ES-I3 (cell line): Measurements from ENCODE around the gene PLCB4.

Experiments used
- H3K36me3 ChIP-seq: 2 replicates; pipeline ENCODE4 v1.6.1; 2013; ENCODE audit warnings: mild to moderate bottlenecking, low read length, control low read depth, moderate library complexity; ENCODE audit not compliant: insufficient read depth
- H3K4me1 ChIP-seq: 2 replicates; pipeline ENCODE4 v1.6.1; 2013; ENCODE audit warnings: mild to moderate bottlenecking, control low read depth, low read length; ENCODE audit not compliant: insufficient read depth
- H3K9ac ChIP-seq: 2 replicates; pipeline ENCODE4 v1.6.1; 2013; ENCODE audit warnings: low read depth, mild to moderate bottlenecking, low read length, moderate library complexity
- H3K9me3 ChIP-seq: 2 replicates; pipeline ENCODE4 v1.6.1; 2013; ENCODE audit warnings: mild to moderate bottlenecking, low read length, moderate library complexity; ENCODE audit not compliant: control insufficient read depth, insufficient read depth

The PLCB4 gene

GRCh38 chr20:9128568-9128967 lies 59.7 kb downstream of the PLCB4 start:
- H3K36me3 ChIP-seq = no peaks in the 10 kb centered on the region
- no peaks in the 10 kb centered on the region; the same call in 1 of the 2 replicates for H3K9me3 ChIP-seq
- H3K9ac ChIP-seq = no peak overlapping the region
- no peaks in the 10 kb centered on the region for H3K4me1 ChIP-seq

- H3K36me3 ChIP-seq = no peaks in the 10 kb centered on the region
- no peaks in the 10 kb centered on the region; the same call in 1 of the 2 replicates for H3K9me3 ChIP-seq
- H3K4me1 ChIP-seq = no peaks in the 10 kb centered on the region
- no peak overlapping the region for H3K9ac ChIP-seq
Measured at GRCh38 chr20:9129756-9130155, 60.9 kb downstream of the PLCB4 start.

GRCh38 chr20:9130521-9130920 lies 61.6 kb downstream of the PLCB4 start:
- no peak overlapping the region for H3K9ac ChIP-seq
- H3K4me1 ChIP-seq = no peaks in the 10 kb centered on the region
- no peaks in the 10 kb centered on the region; the same call in 1 of the 2 replicates for H3K9me3 ChIP-seq
- no peaks in the 10 kb centered on the region for H3K36me3 ChIP-seq

- no peaks in the 10 kb centered on the region for H3K36me3 ChIP-seq
- no peaks in the 10 kb centered on the region; the same call in 1 of the 2 replicates for H3K9me3 ChIP-seq
- H3K9ac ChIP-seq = no peak overlapping the region
- H3K4me1 ChIP-seq = no peaks in the 10 kb centered on the region
Measured at GRCh38 chr20:9131841-9132240, 63.0 kb downstream of the PLCB4 start.

- Histone ChIP-seq H3K9ac (no peak overlapping the region), H3K4me1 (no peaks in the 10 kb centered on the region), H3K36me3 (no peaks in the 10 kb centered on the region), H3K9me3 (no peaks in the 10 kb centered on the region; the same call in 1 of the 2 replicates)
Measured at GRCh38 chr20:9134346-9134745, 65.5 kb downstream of the PLCB4 start.

GRCh38 chr20:9136114-9136513 lies 67.2 kb downstream of the PLCB4 start:
- H3K36me3 ChIP-seq = no peaks in the 10 kb centered on the region
- no peaks in the 10 kb centered on the region for H3K9me3 ChIP-seq
- no peaks in the 10 kb centered on the region for H3K4me1 ChIP-seq
- no peak overlapping the region for H3K9ac ChIP-seq

GRCh38 chr20:9137001-9137400 lies 68.1 kb downstream of the PLCB4 start:
- no peaks in the 10 kb centered on the region for H3K4me1 ChIP-seq
- no peak overlapping the region for H3K9ac ChIP-seq
- H3K9me3 ChIP-seq = no peaks in the 10 kb centered on the region
- no peaks in the 10 kb centered on the region for H3K36me3 ChIP-seq

GRCh38 chr20:9139106-9139833 lies 70.4 kb downstream of the PLCB4 start:
- H3K36me3 ChIP-seq = no peaks in the 10 kb centered on the region
- no peak overlapping the region for H3K9ac ChIP-seq
- H3K9me3 ChIP-seq = no peaks in the 10 kb centered on the region
- no peaks in the 10 kb centered on the region for H3K4me1 ChIP-seq

- Histone ChIP-seq H3K9ac (no peak overlapping the region), H3K9me3 (no peaks in the 10 kb centered on the region), H3K36me3 (no peaks in the 10 kb centered on the region), H3K4me1 (0 out of 2 replicates have a peak, but pooled peaks cover 3% of the 10 kb centered on the region)
Measured at GRCh38 chr20:9140162-9140760, 71.4 kb downstream of the PLCB4 start.

- Histone ChIP-seq H3K9me3 (no peaks in the 10 kb centered on the region; the same call in 1 of the 2 replicates), H3K9ac (no peak overlapping the region), H3K36me3 (no peaks in the 10 kb centered on the region), H3K4me1 (0 out of 2 replicates have a peak, but pooled peaks cover 3% of the 10 kb centered on the region)
Measured at GRCh38 chr20:9141070-9141469, 72.2 kb downstream of the PLCB4 start.

- H3K36me3 ChIP-seq = no peaks in the 10 kb centered on the region
- no peak overlapping the region for H3K9ac ChIP-seq
- H3K9me3 ChIP-seq = peaks cover 3% of the 10 kb centered on the region; the same call in 1 of the 2 replicates
- H3K4me1 ChIP-seq = 0 out of 2 replicates have a peak, but pooled peaks cover 3% of the 10 kb centered on the region
Measured at GRCh38 chr20:9141921-9142320, 73.0 kb downstream of the PLCB4 start.

GRCh38 chr20:9142809-9143208 lies 73.9 kb downstream of the PLCB4 start:
- H3K36me3 ChIP-seq = no peaks in the 10 kb centered on the region
- peaks cover 3% of the 10 kb centered on the region; the same call in 1 of the 2 replicates for H3K9me3 ChIP-seq
- H3K4me1 ChIP-seq = 0 out of 2 replicates have a peak, but pooled peaks cover 3% of the 10 kb centered on the region
- no peak overlapping the region for H3K9ac ChIP-seq

- no peak overlapping the region for H3K9ac ChIP-seq
- no peaks in the 10 kb centered on the region for H3K36me3 ChIP-seq
- H3K4me1 ChIP-seq = 0 out of 2 replicates have a peak, but pooled peaks cover 3% of the 10 kb centered on the region
- peaks cover 3% of the 10 kb centered on the region; the same call in 1 of the 2 replicates for H3K9me3 ChIP-seq
Measured at GRCh38 chr20:9143926-9144325, 75.0 kb downstream of the PLCB4 start.

- Histone ChIP-seq H3K36me3 (no peaks in the 10 kb centered on the region), H3K9me3 (peaks cover 3% of the 10 kb centered on the region; the same call in 1 of the 2 replicates), H3K4me1 (0 out of 2 replicates have a peak, but pooled peaks cover 3% of the 10 kb centered on the region), H3K9ac (no peak overlapping the region)
Measured at GRCh38 chr20:9144643-9145042, 75.8 kb downstream of the PLCB4 start.

- Histone ChIP-seq H3K9ac (no peak overlapping the region), H3K4me1 (0 out of 2 replicates have a peak, but pooled peaks cover 3% of the 10 kb centered on the region), H3K36me3 (no peaks in the 10 kb centered on the region), H3K9me3 (peaks cover 3% of the 10 kb centered on the region; the same call in 1 of the 2 replicates)
Measured at GRCh38 chr20:9145142-9145541, 76.3 kb downstream of the PLCB4 start.
